Caki2 (cell line): Measurements from ENCODE around the gene MAP2K2. TPM values are rescaled to one million over a fixed set of nuclear protein-coding genes. Genes with fewer than 3 reads are reported as not detected.
"Not testable (repeated sequence)": the region's sequence is repeated elsewhere in the genome, so short reads cannot be mapped to it uniquely, and the experiment has no call there.

Experiments used
- DNase-seq: peaks from one replicate; pipeline ENCODE4 v3.0.0-alpha.2; 2015; ENCODE audit warnings: low read depth
- in situ Hi-C: cut with HindIII; loops from 2 replicates; pipeline ENCODE4 v1.10.0; 2016; ENCODE audit warnings: low sequenced_read_pairs, low pct_unique_long_range_greater_than_20kb, mixed read lengths
- total RNA-seq: library from RNA; depleted of rRNA; stranded (reverse); fragments of >200 nt; shearing (Covaris generic); gene quantifications from 2 replicates; pipeline ENCODE4 v1.2.3, GENCODE V29; 2014; ENCODE audit warnings: low replicate concordance; rRNA removed

The MAP2K2 gene
- 318 and 353 TPM in 2 replicates for total RNA-seq

- in situ Hi-C loops, result no loop called here
- DNase-seq, result peak; percentile 90
These were observed at the start of gene MAP2K2 for GRCh38 chr19:4123615-4124568. Gene MAP2K2, minus strand, starts transcription at chr19:4124122. Its CDS starts 247 bp downstream, at chr19:4123875.

DNA sequence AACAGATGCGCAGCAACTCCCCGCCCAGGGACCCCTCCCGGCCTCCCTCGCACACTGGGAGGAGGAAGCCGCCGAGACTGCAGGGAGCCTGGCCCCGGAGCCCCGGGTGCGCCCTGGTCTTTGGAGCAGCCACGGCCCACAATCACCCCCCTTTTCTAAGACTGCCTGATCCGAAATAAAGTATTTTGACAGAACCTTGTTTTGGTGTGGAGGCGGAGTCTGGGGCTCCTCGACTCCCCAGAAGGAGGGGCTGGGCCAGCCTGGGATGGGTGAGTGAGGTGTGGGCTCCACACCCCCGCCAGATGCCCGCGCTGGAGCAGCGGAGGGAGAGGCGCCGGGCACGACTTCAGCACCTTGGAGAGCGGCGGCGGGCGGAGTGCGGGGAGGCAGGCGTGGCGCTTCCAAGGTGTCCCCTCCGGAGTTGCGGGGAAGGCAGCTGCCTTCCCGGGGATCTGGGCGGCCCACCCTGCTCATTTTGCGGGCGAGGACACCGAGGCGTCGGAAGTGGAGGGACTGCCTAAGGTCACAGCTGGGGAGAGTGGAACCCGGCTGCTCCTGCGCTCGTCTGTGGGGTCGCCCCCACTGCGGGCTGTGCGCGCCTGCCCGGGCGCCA is 49.0 kb upstream of the MAP2K2 start:
- peak; percentile 63 for DNase-seq
- in situ Hi-C loops, result no loop called here

GRCh38 chr19:4171676-4172075 is 47.8 kb upstream of the MAP2K2 start:
- DNase-seq, result no peak
- in situ Hi-C loops, result no loop called here

- no peak for DNase-seq
- in situ Hi-C loops, result no loop called here
These were observed 40.3 kb upstream of the MAP2K2 start for GRCh38 chr19:4164262-4164661.

GRCh38 chr19:4161415-4162077 is 37.6 kb upstream of the MAP2K2 start:
- DNase-seq, result no peak
- in situ Hi-C loops, result no loop called here

GRCh38 chr19:4157971-4158370 is 34.0 kb upstream of the MAP2K2 start:
- in situ Hi-C loops, DNase-seq: not testable (repeated sequence)

DNA sequence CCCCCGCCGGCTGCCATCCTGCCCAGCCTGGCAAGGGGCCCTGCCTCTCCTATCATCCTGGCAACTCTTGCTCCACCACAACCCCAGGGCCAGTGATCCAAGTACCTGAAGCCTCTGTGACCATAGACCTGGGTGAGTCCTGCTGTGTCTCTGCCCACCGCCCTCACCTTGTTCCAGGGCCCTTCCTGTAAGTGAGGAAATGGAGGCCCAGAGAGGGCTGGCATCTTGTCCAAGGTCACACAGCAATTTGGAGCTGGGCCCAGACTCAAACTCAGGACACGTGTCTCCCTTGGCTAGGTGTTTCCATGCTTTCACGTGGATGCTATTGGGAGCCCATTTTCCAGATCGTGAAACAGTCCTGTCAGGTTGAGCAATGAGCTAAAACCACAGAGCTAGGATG is 33.2 kb upstream of the MAP2K2 start:
- in situ Hi-C loops, result no loop called here
- DNase-seq, result no peak

- in situ Hi-C loops, result no loop called here
- DNase-seq, result no peak
These were observed 30.8 kb upstream of the MAP2K2 start for GRCh38 chr19:4154571-4155312.

GRCh38 chr19:4152241-4152998 is 28.5 kb upstream of the MAP2K2 start:
- no peak for DNase-seq
- in situ Hi-C loops, result no loop called here

DNA sequence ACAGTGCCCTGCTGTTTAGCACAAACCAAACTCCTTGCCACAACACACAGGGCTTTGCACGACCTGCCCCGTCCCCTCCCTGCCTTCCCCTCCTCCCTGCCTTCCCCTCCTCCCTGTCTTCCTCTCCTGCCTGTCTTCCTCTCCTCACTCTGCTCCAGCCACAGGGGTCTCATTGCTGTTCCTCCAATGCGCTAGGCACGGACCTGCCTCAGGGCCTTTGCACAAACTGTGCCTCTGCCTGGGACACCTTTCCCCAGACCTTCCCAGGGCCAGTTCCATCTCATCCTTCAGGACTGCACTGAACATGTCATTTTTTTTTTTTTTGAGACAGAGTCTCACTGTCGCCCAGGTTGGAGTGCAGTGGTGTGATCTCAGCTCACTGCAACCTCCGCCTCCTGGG is 27.7 kb upstream of the MAP2K2 start:
- DNase-seq, result no peak
- in situ Hi-C loops, result no loop called here

- no peak for DNase-seq
- in situ Hi-C loops, result no loop called here
These were observed 25.8 kb upstream of the MAP2K2 start for GRCh38 chr19:4149518-4150288.

- in situ Hi-C loops, result no loop called here
- DNase-seq, result peak; percentile 84
These were observed 20.8 kb upstream of the MAP2K2 start for GRCh38 chr19:4144666-4145249.

- DNase-seq, in situ Hi-C loops: not testable (repeated sequence)
These were observed 19.0 kb upstream of the MAP2K2 start for GRCh38 chr19:4142916-4143315.

DNA sequence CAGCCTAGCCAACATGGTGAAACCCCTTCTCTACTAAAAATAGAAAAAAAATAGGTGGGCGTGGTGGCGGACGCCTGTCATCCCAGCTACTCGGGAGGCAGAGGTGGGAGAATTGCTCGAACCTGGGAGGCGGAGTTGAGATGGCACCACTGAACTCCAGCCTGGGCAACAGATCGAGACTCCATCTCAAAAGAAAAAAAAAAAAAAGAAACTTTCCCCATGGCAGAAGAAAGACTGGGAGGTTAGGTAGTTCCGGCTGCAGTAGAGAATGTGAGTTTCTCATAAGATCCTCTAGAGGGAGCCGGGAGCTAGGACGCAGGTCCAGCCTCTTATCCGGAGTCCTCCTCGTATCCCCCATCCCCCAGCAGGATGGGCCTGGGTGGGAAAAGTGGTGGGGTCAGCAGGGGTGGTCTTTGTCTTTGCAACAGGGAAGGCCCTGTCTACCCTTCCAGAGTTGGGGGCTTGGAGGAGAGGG is 16.4 kb upstream of the MAP2K2 start:
- DNase-seq, result peak; percentile 68
- in situ Hi-C loops, result no loop called here

DNA sequence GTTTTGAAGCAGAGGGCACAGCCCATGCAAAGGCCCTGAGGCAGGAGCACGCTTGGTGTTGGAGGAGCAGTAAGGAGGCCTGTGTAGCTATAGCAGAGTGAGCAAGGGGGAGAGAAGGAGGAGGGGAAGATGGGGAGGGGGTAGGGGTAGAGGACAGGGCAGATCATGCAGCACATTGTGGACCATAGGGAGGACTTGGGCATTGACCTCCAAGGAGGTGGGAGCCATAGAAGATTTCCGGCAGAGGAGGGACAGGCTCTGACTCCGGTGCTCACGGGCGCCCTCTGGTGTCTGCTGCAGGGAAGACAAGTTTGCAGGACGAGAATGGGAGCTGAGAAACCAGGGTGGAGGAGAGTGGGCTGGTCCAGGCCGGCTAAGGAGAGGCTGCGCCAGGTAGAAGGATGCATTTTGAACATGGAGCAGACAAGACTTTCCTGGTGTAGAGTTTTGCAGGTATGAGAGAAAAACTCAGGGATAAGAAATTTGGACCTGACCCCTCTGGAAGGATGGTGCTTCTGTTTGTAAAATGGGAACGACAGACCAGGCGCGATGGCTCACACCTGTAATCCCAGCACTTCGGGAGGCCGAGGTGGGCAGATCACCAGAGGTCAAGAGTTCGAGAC is 15.8 kb upstream of the MAP2K2 start:
- in situ Hi-C loops, result no loop called here

DNA sequence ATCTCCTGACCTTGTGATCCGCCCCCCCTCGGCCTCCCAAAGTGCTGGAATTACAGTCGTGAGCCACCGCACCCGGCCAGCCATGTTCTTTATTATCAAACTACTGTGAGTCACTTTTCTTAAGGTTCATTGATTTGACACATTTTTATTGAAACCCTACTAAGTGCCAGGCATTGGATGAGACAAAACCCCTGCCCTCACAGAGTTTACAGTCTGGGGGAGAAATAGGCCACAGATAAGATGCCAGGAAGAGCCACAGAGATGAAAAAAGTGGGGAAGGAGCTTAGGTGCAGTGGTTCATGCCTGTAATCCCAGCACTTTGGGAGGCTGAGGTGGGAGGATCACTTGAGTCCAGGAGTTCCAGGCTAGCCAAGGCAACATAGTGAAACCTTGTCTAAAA is 14.5 kb upstream of the MAP2K2 start:
- in situ Hi-C loops, result no loop called here
- DNase-seq, result no peak

More for the DNA sequence above, 15.8 kb upstream of the MAP2K2 start:
- DNase-seq, result peak; percentile 30
